H1 (cell line): ENCODE data around the gene INPP4A. TPM values are rescaled to one million over a fixed set of nuclear protein-coding genes. Genes with fewer than 3 reads are reported as not detected.

Experiments used
- BCL11A ChIP-seq, 2 experiments: IDR thresholded peaks; one replicate each; pipeline ENCODE4 v1.6.1; 2011; ENCODE audit warnings: low read depth in 2 of 2, low read length in 2 of 2, mild to moderate bottlenecking in 2 of 2
- PHF8 ChIP-seq: fragments of 200-600 bp; sonication (generic); conservative IDR thresholded peaks from 2 replicates; pipeline ENCODE4 v1.7.1; 2012; ENCODE audit warnings: low read depth, mild to moderate bottlenecking, inconsistent platforms, low read length, moderate library complexity
- SIRT6 ChIP-seq: IDR thresholded peaks from one replicate; pipeline ENCODE4 v1.7.1; 2012; ENCODE audit warnings: low read length, inconsistent platforms
- polyA plus RNA-seq, 7 experiments: library from polyadenylated mRNA; depleted of rRNA in 3 of 7; stranded (reverse) in 5 of 7; unstranded in 2 of 7; fragments of >200 nt in 5 of 7; fragments of 200-250 nt in 2 of 7; gene quantifications; 1 replicate in 5 of 7; 2 replicates in 1 of 7; 4 replicates in 1 of 7; pipeline versions ENCODE4 v1.2.1 to v1.2.3, GENCODE V29; 2011 to 2013; ENCODE audit warnings: missing spikeins in 2 of 7, mixed read lengths in 2 of 7
- total RNA-seq: library from RNA; stranded (reverse); fragmentation: NEBNext Ultra II Directional; extraction: Animal tissue kit (Norgen Biotek cat#: 25700); gene quantifications from 2 replicates; pipeline ENCODE4 v1.2.1, GENCODE V29; 2021

Gene INPP4A
- total and polyA plus RNA-seq, 2 of the 8 experiments (the other 6 are each of a cell fraction or from before 2014, with no cell fraction given): 25.6 to 34.3 TPM

DNA sequence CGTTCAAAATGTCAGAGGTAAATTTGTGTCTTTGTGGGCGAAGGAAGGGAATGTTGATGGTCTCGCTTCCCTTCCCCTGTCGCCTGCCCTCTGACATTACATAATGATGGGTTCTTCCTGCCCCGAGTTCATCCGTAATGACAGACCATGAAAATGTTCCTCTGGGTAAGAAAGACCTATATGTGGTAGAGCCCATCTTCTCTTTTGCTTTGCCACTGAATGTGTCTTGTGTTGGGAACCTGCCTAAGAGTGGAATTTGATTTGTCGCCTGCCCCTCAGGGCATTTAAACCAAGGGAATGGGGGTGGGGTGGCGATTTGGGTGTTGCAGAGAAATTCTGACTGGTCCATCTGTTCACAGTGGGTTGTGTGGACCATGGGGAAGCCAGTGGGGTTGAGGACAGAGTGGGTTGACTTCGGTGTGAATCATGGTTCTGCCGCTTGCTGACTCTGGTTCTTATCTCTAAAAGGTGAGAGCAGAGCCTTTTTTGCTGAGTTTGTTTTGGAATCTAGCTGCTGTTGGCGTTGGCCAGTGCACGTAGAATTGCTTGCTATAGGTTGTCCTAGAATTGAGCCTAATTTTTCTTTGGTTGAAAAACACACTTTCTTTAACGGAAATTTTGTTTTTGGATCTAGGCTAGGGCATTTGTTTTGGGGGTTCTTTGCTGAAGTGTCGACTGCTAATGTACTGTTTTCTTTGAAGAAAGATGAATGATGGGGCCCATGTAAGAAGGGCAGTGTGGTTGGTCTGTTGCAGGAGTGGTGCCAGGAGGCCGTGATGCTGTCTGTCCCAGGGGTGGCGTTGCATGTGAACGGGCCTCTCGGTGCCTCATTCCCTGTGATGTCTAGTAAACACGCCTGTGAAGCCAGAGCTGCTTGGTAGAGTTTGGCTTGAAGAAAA is 1.3 kb downstream of the INPP4A start (continued):
- TF ChIP-seq PHF8 (no peak), BCL11A (IDR thresholded peaks at IDR 0.05; ENCODE audit: low read depth in 2 of 2, low read length in 2 of 2) (no peak), SIRT6 (no peak)
